OCI-M2 (cell line): ENCODE results near the gene TIMM17B.
"Not testable (repeated sequence)": the region's sequence is repeated elsewhere in the genome, so short reads cannot be mapped to it uniquely, and the experiment has no call there.

Source experiments
- DNase-seq: peaks from one replicate; lab custom pipeline; 2025; ENCODE audit not compliant: unreplicated experiment; lab: John Stamatoyannopoulos, UW

TIMM17B gene

GRCh38 chrX:48896611-48897011, 957 bp downstream of the TIMM17B start:
- DNase-seq = no peak

- no peak for DNase-seq
These were observed 2.7 kb downstream of the TIMM17B start for GRCh38 chrX:48894891-48895290.

GRCh38 chrX:48893556-48894348, 3.8 kb downstream of the TIMM17B start:
- DNase-seq = no peak

- no peak for DNase-seq
These were observed 4.7 kb downstream of the TIMM17B start for GRCh38 chrX:48892896-48893295.

GRCh38 chrX:48891402-48892288, 5.9 kb downstream of the TIMM17B start:
- DNase-seq = no peak

- no peak for DNase-seq
These were observed 6.6 kb downstream of the TIMM17B start for GRCh38 chrX:48890934-48891401.

GRCh38 chrX:48890296-48890925, 7.2 kb downstream of the TIMM17B start:
- DNase-seq = no peak

- DNase-seq = not testable (repeated sequence)
These were observed 11.0 kb downstream of the TIMM17B start for GRCh38 chrX:48886586-48886985.

GRCh38 chrX:48883729-48884128, 13.8 kb downstream of the TIMM17B start:
- no peak for DNase-seq

- not testable (repeated sequence) for DNase-seq
These were observed 20.6 kb downstream of the TIMM17B start for GRCh38 chrX:48876944-48877343.

- not testable (repeated sequence) for DNase-seq
These were observed 25.6 kb downstream of the TIMM17B start for GRCh38 chrX:48872017-48872416.

GRCh38 chrX:48864210-48864609, 33.4 kb downstream of the TIMM17B start:
- DNase-seq = no peak

- no peak for DNase-seq
These were observed 42.7 kb downstream of the TIMM17B start for GRCh38 chrX:48854898-48855297.

- DNase-seq = not testable (repeated sequence)
These were observed 43.3 kb downstream of the TIMM17B start for GRCh38 chrX:48854121-48854804.

GRCh38 chrX:48853494-48853893, 44.1 kb downstream of the TIMM17B start:
- not testable (repeated sequence) for DNase-seq

- no peak for DNase-seq
These were observed 44.7 kb downstream of the TIMM17B start for GRCh38 chrX:48852857-48853256.

GRCh38 chrX:48848847-48849246, 48.7 kb downstream of the TIMM17B start:
- no peak for DNase-seq
